ENCODE results near the gene LRRC45.

The LRRC45 gene

DNA sequence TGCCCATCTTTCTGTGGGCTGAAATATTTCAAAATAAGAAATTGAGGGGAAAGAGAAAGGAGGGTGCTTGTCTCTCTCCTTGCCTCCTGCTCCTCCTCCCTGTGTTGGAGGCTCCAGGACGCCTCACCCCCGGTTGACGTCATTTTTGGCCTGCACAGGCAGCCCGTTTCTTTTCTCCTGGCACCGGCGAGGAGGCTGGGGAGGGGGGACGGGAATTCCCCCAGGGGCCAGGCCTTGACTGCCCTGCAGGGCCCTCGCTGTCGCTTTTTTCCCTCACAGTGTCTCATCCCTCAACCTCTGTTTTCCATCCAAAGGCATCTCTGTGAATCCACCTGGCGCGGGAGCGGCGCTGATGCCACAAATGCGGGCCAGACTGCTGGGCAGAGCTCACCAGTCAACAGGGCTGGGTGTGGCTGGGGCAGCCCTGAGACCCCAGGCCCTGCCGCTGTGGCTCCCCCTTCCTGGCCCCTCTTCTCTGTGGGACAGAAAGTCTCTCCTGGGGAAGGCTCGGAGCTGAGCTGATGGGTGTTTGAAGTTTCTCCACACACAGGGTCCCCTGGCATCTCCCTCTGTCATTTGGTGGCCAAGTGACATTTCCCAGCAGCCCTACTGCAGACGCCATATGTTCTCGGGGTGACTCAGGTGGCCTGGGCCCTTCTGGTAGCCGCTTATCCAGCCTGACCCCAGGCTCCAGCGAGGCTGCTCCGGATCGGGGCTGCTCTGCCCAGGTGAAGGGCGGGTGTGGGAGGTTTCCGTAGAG, 16.5 kb upstream of the LRRC45 start:
- peak in 30 of 56 donors; percentile 7 to 67 (median 40) for DNase-seq

- DNase-seq, result no peak
These were observed 15.9 kb upstream of the LRRC45 start for GRCh38 chr17:82007228-82007494.

GRCh38 chr17:82007495-82008257, 15.4 kb upstream of the LRRC45 start:
- peak in 3 of 56 donors; percentile 11 to 47 (median 26) for DNase-seq

GRCh38 chr17:82008258-82008940, 14.7 kb upstream of the LRRC45 start:
- no peak for DNase-seq

GRCh38 chr17:82008941-82009405, 14.1 kb upstream of the LRRC45 start:
- DNase-seq, result peak in 3 of 56 donors; percentile 11 to 25 (median 23)

- DNase-seq, result no peak
These were observed 13.7 kb upstream of the LRRC45 start for GRCh38 chr17:82009413-82009812.

- DNase-seq, result no peak
These were observed 12.3 kb upstream of the LRRC45 start for GRCh38 chr17:82010575-82011525.

DNA sequence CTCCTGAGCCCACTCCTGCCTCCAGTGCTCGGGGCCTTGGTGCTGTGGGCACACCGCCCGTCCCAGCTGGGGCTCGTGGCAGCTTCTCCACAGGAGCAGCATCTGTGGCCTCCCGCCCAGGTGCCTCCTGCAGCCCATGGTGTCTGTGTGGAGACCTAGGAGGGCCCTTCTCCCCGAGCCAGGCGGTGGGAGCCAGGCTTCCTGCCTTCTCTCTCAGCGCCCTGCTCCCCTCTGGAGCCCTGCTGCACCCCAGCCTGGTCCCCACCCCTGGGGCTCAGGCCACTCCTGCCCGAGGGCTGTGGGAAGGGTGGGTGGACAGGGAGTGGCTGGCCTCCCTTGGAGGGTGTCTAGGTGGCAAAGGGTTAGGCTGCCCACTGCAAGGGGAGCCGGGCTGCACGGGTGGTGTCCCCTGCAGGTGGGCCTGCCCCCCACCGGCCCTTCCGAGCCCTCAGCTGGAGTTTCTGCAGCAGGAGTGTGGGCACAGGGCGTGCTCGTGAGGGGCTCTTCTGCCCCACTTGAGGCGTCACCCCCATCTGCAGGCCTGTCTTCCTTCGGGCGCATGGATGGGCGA, 11.4 kb upstream of the LRRC45 start:
- no peak for DNase-seq

- DNase-seq, result no peak
These were observed 10.9 kb upstream of the LRRC45 start for GRCh38 chr17:82012261-82012639.

- DNase-seq, result peak in 1 of 56 donors; percentile 27
These were observed 10.3 kb upstream of the LRRC45 start for GRCh38 chr17:82012640-82013295.

DNA sequence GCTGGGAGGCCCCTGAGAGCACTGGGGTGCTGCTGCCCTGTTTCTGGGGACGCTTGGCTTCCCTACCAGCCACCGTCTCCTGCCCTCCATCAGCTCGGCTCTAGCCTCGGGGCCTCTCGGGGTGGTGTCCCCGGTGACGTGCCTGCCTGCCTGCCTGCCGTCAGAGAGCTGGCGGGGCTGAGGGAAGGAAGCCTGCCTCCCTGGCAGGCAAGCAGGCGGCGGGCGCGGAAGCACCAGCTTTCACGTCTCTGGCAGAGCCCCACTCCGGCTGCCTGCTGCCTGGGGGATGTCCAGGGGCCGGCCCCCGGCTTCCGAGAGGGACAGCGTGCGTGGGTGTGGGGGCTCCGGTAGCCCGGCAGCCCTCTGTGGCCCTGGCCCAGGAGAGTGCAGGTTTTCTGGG, 9.8 kb upstream of the LRRC45 start:
- DNase-seq, result peak in 29 of 56 donors; percentile 14 to 85 (median 47)

DNA sequence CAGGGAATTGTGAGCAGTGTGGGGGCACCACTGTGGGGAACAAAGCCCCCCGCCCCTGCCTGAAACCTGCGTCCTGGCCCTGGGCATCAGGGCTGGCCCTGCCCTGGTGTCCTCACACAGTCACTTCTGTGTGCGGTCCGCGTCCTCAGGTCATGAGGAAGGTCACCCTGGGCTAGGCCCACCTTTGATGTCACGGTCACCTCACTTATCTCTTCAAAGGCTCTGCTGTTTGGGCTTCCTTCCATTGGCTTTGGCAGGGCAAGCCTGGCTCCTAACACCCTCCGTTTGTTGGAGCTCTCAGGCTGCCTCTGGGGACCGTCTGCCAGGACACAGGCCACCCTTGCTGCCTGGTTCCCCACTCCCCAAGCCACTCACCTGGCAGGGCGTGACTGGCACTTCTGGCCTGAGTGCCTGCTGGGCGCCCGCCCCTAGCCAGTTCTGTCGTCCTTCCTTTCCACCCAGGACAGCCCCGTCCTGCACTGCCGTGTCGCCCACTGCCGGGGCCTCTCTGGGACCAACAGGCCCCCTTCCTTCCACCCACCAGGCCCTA, 9.3 kb upstream of the LRRC45 start:
- no peak for DNase-seq

GRCh38 chr17:82014432-82014831, 8.7 kb upstream of the LRRC45 start:
- peak in 20 of 56 donors; percentile 9 to 56 (median 28) for DNase-seq

DNA sequence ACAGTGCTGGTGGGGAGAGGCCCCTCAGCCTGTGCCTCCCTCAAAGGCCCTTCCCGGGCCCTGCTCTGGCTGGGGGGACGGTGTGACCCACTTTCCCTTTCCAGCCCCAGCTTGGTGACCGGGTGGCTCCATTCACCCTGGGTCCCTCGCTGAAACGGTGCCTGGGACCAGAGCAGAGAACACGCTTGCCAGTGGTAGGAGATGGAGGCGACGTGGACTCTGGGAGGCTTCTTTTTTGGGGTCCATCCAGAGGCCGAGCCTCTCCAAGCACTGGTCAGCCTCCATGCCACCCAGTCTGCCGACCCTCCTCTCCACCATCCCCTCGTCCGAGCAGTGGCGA, 8.2 kb upstream of the LRRC45 start:
- DNase-seq, result no peak

- no peak for DNase-seq
These were observed 7.7 kb upstream of the LRRC45 start for GRCh38 chr17:82015311-82015971.

DNA sequence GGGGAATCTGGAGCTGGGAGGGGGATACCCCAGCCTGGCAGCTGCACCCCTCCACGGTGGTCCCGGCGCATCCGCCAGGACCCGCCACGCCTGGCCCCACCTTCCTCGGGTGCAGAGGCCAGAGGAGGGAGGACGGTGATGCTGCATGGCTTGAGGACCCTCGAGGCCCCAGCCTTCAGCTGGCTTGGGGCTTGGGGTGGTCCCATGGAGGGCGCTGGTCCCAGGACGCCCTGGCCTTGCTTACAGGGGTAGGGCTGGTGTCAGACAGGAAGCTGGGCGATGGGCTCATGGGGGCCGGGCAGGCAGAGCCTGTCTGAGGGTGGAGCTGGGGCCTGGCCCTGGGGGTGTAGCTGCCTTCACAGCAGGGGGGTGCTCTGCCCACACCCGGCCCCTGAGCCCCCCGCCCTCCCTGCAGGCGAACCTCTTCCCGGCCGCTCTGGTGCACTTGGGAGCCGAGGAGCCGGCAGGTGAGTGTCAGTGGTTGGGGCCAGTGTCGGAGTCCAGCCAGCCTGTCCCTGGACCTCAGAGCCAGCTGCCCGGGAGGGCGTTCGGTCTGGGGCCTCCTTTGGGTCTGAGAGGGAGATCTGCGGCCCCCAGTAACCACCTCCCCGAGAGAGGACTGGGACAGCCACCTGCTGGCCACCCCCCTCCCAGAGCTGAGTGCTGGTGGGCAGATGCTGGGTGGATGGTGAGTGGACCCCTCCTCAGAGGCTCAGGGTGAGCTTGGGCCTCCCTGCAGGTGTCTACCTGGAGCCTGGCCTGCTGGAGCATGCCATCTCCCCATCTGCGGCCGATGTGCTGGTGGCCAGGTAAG, 6.8 kb upstream of the LRRC45 start:
- DNase-seq, result no peak

GRCh38 chr17:82016875-82017459, 6.1 kb upstream of the LRRC45 start:
- no peak for DNase-seq

- no peak for DNase-seq
These were observed 5.4 kb upstream of the LRRC45 start for GRCh38 chr17:82017612-82018151.

Measured in amygdala (tissue), 56 donors.